Trophoblast cell (in vitro differentiated cells and primary cell): Measurements from ENCODE around the gene RICTOR.

Experiments
- DNase-seq, 2 donors: peaks; one replicate each; pipeline ENCODE4 v3.0.0-alpha.2; 2016
- H2AFZ ChIP-seq: 2 replicates; pipeline ENCODE4 v1.6.1; 2013; ENCODE audit warnings: low read length, moderate library complexity, mild to moderate bottlenecking; ENCODE audit not compliant: insufficient read depth, poor library complexity
- H2AK5ac ChIP-seq: 2 replicates; pipeline ENCODE4 v1.6.1; 2013; ENCODE audit warnings: mild to moderate bottlenecking, low read length
- H2BK120ac ChIP-seq: 2 replicates; pipeline ENCODE4 v1.6.1; 2013; ENCODE audit warnings: low read length, mild to moderate bottlenecking, moderate library complexity; ENCODE audit not compliant: insufficient read depth, poor library complexity
- H2BK12ac ChIP-seq: 2 replicates; pipeline ENCODE4 v1.6.1; 2013; ENCODE audit warnings: mild to moderate bottlenecking, low read length, moderate library complexity
- H2BK5ac ChIP-seq: 2 replicates; pipeline ENCODE4 v1.6.1; 2013; ENCODE audit warnings: low read length, low read depth, moderate library complexity, mild to moderate bottlenecking; ENCODE audit not compliant: poor library complexity
- H3K14ac ChIP-seq: 2 replicates; pipeline ENCODE4 v1.6.1; 2013; ENCODE audit warnings: mild to moderate bottlenecking, low read length
- H3K18ac ChIP-seq: 2 replicates; pipeline ENCODE4 v1.6.1; 2013; ENCODE audit warnings: mild to moderate bottlenecking, low read length
- H3K23ac ChIP-seq: 2 replicates; pipeline ENCODE4 v1.6.1; 2013; ENCODE audit warnings: low read length
- H3K27ac ChIP-seq: 2 replicates; pipeline ENCODE4 v1.5.1; 2013; ENCODE audit warnings: low read depth, mild to moderate bottlenecking, inconsistent platforms, low read length, moderate library complexity
- H3K27me3 ChIP-seq: 2 replicates; pipeline ENCODE4 v1.6.1; 2013; ENCODE audit warnings: inconsistent platforms, mild to moderate bottlenecking, low read length, moderate library complexity; ENCODE audit not compliant: insufficient read depth
- H3K36me3 ChIP-seq, 2 experiments: 1 replicate in 1 of 2; 2 replicates in 1 of 2; pipeline ENCODE4 v1.6.1; 2013; ENCODE audit warnings: low read length in 2 of 2, mild to moderate bottlenecking in 2 of 2, moderate library complexity in 1 of 2; ENCODE audit not compliant: insufficient read depth in 2 of 2, control insufficient read depth in 1 of 2
- H3K4ac ChIP-seq: 2 replicates; pipeline ENCODE4 v1.6.1; 2013; ENCODE audit warnings: low read depth, mild to moderate bottlenecking, low read length, moderate library complexity
- H3K4me1 ChIP-seq, 2 experiments: 1 replicate in 1 of 2; 2 replicates in 1 of 2; pipeline ENCODE4 v1.6.1; 2013; ENCODE audit warnings: low read length in 2 of 2, mild to moderate bottlenecking in 2 of 2, moderate library complexity in 1 of 2; ENCODE audit not compliant: insufficient read depth in 2 of 2, control insufficient read depth in 1 of 2
- H3K4me2 ChIP-seq: 2 replicates; pipeline ENCODE4 v1.6.1; 2013; ENCODE audit warnings: inconsistent platforms, mild to moderate bottlenecking, low read length, moderate library complexity
- H3K4me3 ChIP-seq: 2 replicates; pipeline ENCODE4 v1.5.1; 2013; ENCODE audit warnings: mild to moderate bottlenecking, low read depth, low read length, inconsistent platforms
- H3K79me1 ChIP-seq: one replicate; pipeline ENCODE4 v1.6.1; 2013; ENCODE audit warnings: low read length
- H3K79me2 ChIP-seq: 2 replicates; pipeline ENCODE4 v1.6.1; 2013; ENCODE audit warnings: low read length, mild to moderate bottlenecking; ENCODE audit not compliant: control insufficient read depth, insufficient read depth, poor library complexity
- H3K9ac ChIP-seq: 2 replicates; pipeline ENCODE4 v1.6.1; 2013; ENCODE audit warnings: mild to moderate bottlenecking, low read length
- H3K9me3 ChIP-seq: 2 replicates; pipeline ENCODE4 v1.6.1; 2013; ENCODE audit warnings: low read depth, mild to moderate bottlenecking, control low read depth, inconsistent platforms, low read length; ENCODE audit not compliant: insufficient read depth
- H4K12ac ChIP-seq: 2 replicates; pipeline ENCODE4 v1.6.1; 2013; ENCODE audit warnings: low read depth, mild to moderate bottlenecking, low read length, moderate library complexity
- H4K8ac ChIP-seq: 2 replicates; pipeline ENCODE4 v1.6.1; 2013; ENCODE audit warnings: low read depth, mild to moderate bottlenecking, low read length, moderate library complexity
- H4K91ac ChIP-seq: one replicate; pipeline ENCODE4 v1.6.1; 2013; ENCODE audit warnings: low read depth, mild to moderate bottlenecking, low read length, moderate library complexity
- WGBS: extraction: QIAGEN DNeasy Blood & Tissue Kit; methylation state at CpG from one replicate; pipeline ENCODE4 v1.1.7; 2013; ENCODE audit warnings: missing lambda C conversion rate; ENCODE audit not compliant: insufficient read length, insufficient coverage; ENCODE audit errors: extremely low coverage; 5-methylcytosine and 5-hydroxymethylcytosine counted together

Gene RICTOR

GRCh38 chr5:39099831-39100230 is 25.6 kb upstream of the RICTOR start:
- no peak overlapping the region for H3K14ac ChIP-seq
- peak in 1 of 2 donors; percentile 16 for DNase-seq
- no peak overlapping the region for H4K8ac ChIP-seq
- H3K9me3 ChIP-seq: no peaks in the 10 kb centered on the region
- H3K18ac ChIP-seq: no peak overlapping the region
- peaks cover 7% of the 10 kb centered on the region for H3K79me1 ChIP-seq
- no peak overlapping the region for H3K4me2 ChIP-seq
- no peak overlapping the region for H3K4me3 ChIP-seq
- H2AK5ac ChIP-seq: no peak overlapping the region
- no peaks in the 10 kb centered on the region for H3K27me3 ChIP-seq
- H4K12ac ChIP-seq: no peak overlapping the region
- no peak overlapping the region for H3K23ac ChIP-seq
- H3K36me3 ChIP-seq: no peaks in the 10 kb centered on the region
- H3K4me1 ChIP-seq: peaks cover 11 to 18% of the 10 kb centered on the region in 2 experiments
- H2BK5ac ChIP-seq: no peak overlapping the region
- no peak overlapping the region for H2AFZ ChIP-seq
- H3K9ac ChIP-seq: no peak overlapping the region
- no peak overlapping the region for H3K4ac ChIP-seq
- no peak overlapping the region for H4K91ac ChIP-seq
- no peak overlapping the region for H3K27ac ChIP-seq
- H2BK12ac ChIP-seq: no peak overlapping the region
- H2BK120ac ChIP-seq: no peak overlapping the region
- H3K79me2 ChIP-seq: peaks cover 2% of the 10 kb centered on the region

- WGBS: no CpG with 5 or more reads among the region's 1 CpG
Measured at GRCh38 chr5:39093352-39093751, 19.2 kb upstream of the RICTOR start.

GRCh38 chr5:39092581-39093351 is 18.6 kb upstream of the RICTOR start:
- Histone ChIP-seq H3K79me2 (no peaks in the 10 kb centered on the region), H2BK5ac (no peak overlapping the region), H2BK12ac (no peak overlapping the region), H3K9me3 (no peaks in the 10 kb centered on the region), H4K12ac (no peak overlapping the region), H2AK5ac (no peak overlapping the region), H4K91ac (no peak overlapping the region), H3K4me3 (no peak overlapping the region), H3K36me3 (no peaks in the 10 kb centered on the region), H2AFZ (no peak overlapping the region), H3K9ac (no peak overlapping the region), H4K8ac (no peak overlapping the region), H3K4ac (no peak overlapping the region), H3K4me2 (no peak overlapping the region), H3K4me1 (no peaks in the 10 kb centered on the region), H3K27ac (no peak overlapping the region), H3K23ac (no peak overlapping the region), H3K27me3 (no peaks in the 10 kb centered on the region), H3K14ac (no peak overlapping the region), H3K18ac (no peak overlapping the region), H2BK120ac (no peak overlapping the region), H3K79me1 (no peaks in the 10 kb centered on the region)
- WGBS: no CpG with 5 or more reads among the region's 4 CpGs
- no peak for DNase-seq

More at GRCh38 chr5:39093352-39093751, 19.2 kb upstream of the RICTOR start:
- Histone ChIP-seq H2AK5ac (no peak overlapping the region), H3K18ac (no peak overlapping the region), H2BK120ac (no peak overlapping the region), H2AFZ (no peak overlapping the region), H3K4me3 (no peak overlapping the region), H4K91ac (no peak overlapping the region), H3K36me3 (no peaks in the 10 kb centered on the region), H3K4me1 (no peaks in the 10 kb centered on the region), H2BK12ac (no peak overlapping the region), H3K4me2 (no peak overlapping the region), H3K79me2 (no peaks in the 10 kb centered on the region), H3K79me1 (no peaks in the 10 kb centered on the region), H3K23ac (no peak overlapping the region), H4K8ac (no peak overlapping the region), H3K9me3 (no peaks in the 10 kb centered on the region), H3K27me3 (no peaks in the 10 kb centered on the region), H2BK5ac (no peak overlapping the region), H3K9ac (no peak overlapping the region), H4K12ac (no peak overlapping the region), H3K14ac (no peak overlapping the region), H3K4ac (no peak overlapping the region), H3K27ac (no peak overlapping the region)
- no peak for DNase-seq

GRCh38 chr5:39091940-39092580 is 17.9 kb upstream of the RICTOR start:
- no peaks in the 10 kb centered on the region for H3K27me3 ChIP-seq
- no peak overlapping the region for H4K91ac ChIP-seq
- H3K79me1 ChIP-seq: no peaks in the 10 kb centered on the region
- H4K8ac ChIP-seq: no peak overlapping the region
- no peak overlapping the region for H3K4me2 ChIP-seq
- no peak overlapping the region for H4K12ac ChIP-seq
- WGBS: no CpG with 5 or more reads among the region's 7 CpGs
- H3K23ac ChIP-seq: no peak overlapping the region
- DNase-seq: no peak
- H2BK120ac ChIP-seq: no peak overlapping the region
- H3K9ac ChIP-seq: no peak overlapping the region
- no peaks in the 10 kb centered on the region for H3K9me3 ChIP-seq
- no peak overlapping the region for H2BK12ac ChIP-seq
- no peak overlapping the region for H3K4ac ChIP-seq
- no peak overlapping the region for H3K27ac ChIP-seq
- no peak overlapping the region for H2BK5ac ChIP-seq
- H3K36me3 ChIP-seq: no peaks in the 10 kb centered on the region
- H3K18ac ChIP-seq: no peak overlapping the region
- no peak overlapping the region for H2AFZ ChIP-seq
- H3K79me2 ChIP-seq: no peaks in the 10 kb centered on the region
- no peaks in the 10 kb centered on the region for H3K4me1 ChIP-seq
- no peak overlapping the region for H2AK5ac ChIP-seq
- no peak overlapping the region for H3K4me3 ChIP-seq
- no peak overlapping the region for H3K14ac ChIP-seq
